ENCODE data around the gene CRLF2.
A peak's percentile ranks its signal among the peaks of the same experiment; 100 is the strongest.
"Not testable (repeated sequence)": the region's sequence is repeated elsewhere in the genome, so short reads cannot be mapped to it uniquely, and the experiment has no call there.

CRLF2 gene

GRCh38 chrX:1218286-1218685 is 5.8 kb upstream of the CRLF2 start:
- Histone ChIP-seq H3K9ac (no peak overlapping the region), H3K9me3 (peaks cover 10% of the 10 kb centered on the region), H3K27ac (no peak overlapping the region), H4K20me1 (no peaks in the 10 kb centered on the region), H3K4me2 (no peak overlapping the region), H3K27me3 (no peaks in the 10 kb centered on the region), H3K4me1 (peaks cover 36% of the 10 kb centered on the region), H3K4me3 (no peak overlapping the region), H3K36me3 (no peaks in the 10 kb centered on the region)
- no peak for TF ChIP-seq Cebpa-rat (IDR thresholded peaks at IDR 0.05)

DNA sequence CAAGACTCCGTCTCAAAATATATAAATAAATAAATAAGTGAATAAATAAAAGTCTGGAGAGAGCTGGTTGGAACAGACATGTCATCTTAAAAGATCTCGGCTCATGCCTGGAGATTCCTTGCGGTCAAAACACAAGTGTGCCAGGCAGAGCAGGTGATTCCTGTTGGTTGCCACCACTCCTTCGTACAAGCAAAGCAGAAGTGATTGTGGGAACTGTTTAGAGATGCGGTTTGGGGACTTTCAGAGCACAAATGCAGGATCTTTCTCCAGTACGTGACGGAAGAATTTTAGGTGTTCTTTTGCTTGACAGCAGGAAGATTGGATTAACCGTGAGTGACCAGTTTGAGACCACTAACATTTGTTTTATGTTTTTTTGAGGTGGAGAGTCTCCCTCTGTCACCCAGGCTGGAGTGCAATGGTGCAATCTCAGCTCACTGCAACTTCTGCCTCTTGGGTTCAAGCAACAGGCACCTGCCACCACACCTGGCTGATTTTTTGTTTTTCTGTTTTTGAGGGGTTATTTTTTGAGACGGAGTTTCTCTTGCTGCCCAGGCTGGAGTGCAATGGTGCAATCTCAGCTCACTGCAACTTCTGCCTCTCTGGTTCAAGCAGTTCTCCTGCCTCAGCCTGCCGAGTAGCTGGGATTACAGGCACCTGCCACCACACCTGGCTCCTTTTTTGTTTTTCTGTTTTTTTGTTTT is 2.8 kb upstream of the CRLF2 start:
- peak overlapping the region; percentile 86 for H3K4me2 ChIP-seq
- H3K27me3 ChIP-seq, result no peaks in the 10 kb centered on the region
- peak overlapping the region; percentile 45 for H3K4me3 ChIP-seq
- H3K36me3 ChIP-seq, result no peaks in the 10 kb centered on the region
- no peaks in the 10 kb centered on the region for H3K9me3 ChIP-seq
- no peaks in the 10 kb centered on the region for H4K20me1 ChIP-seq
- TF ChIP-seq Cebpa-rat (IDR thresholded peaks at IDR 0.05), result no peak
- H3K4me1 ChIP-seq, result peaks cover 52% of the 10 kb centered on the region
- peak overlapping the region; percentile 82 for H3K27ac ChIP-seq
- H3K9ac ChIP-seq, result peak overlapping the region; percentile 58; the same call in 1 of the 2 replicates

- no peak overlapping the region for H3K9ac ChIP-seq
- H3K4me1 ChIP-seq, result peaks cover 65% of the 10 kb centered on the region
- no peak for TF ChIP-seq Cebpa-rat (IDR thresholded peaks at IDR 0.05)
- no peaks in the 10 kb centered on the region for H4K20me1 ChIP-seq
- peak overlapping the region; percentile 86 for H3K4me2 ChIP-seq
- peak overlapping the region; percentile 82 for H3K27ac ChIP-seq
- no peaks in the 10 kb centered on the region for H3K36me3 ChIP-seq
- no peaks in the 10 kb centered on the region for H3K9me3 ChIP-seq
- no peaks in the 10 kb centered on the region for H3K27me3 ChIP-seq
- no peak overlapping the region for H3K4me3 ChIP-seq
These were observed 1.5 kb upstream of the CRLF2 start for GRCh38 chrX:1213971-1214370.

- H3K4me2 ChIP-seq, result peak overlapping the region; percentile 59
- H3K9me3 ChIP-seq, result no peaks in the 10 kb centered on the region
- no peaks in the 10 kb centered on the region for H3K36me3 ChIP-seq
- H3K4me3 ChIP-seq, result no peak overlapping the region
- no peak overlapping the region for H3K27ac ChIP-seq
- peaks cover 81% of the 10 kb centered on the region for H3K4me1 ChIP-seq
- no peak overlapping the region for H3K9ac ChIP-seq
- no peaks in the 10 kb centered on the region for H4K20me1 ChIP-seq
- no peaks in the 10 kb centered on the region for H3K27me3 ChIP-seq
- no peak for TF ChIP-seq Cebpa-rat (IDR thresholded peaks at IDR 0.05)
These were observed 1.6 kb downstream of the CRLF2 start for GRCh38 chrX:1210844-1211243.

GRCh38 chrX:1207496-1208025 is 4.9 kb downstream of the CRLF2 start:
- H3K9me3 ChIP-seq, result no peaks in the 10 kb centered on the region
- no peak overlapping the region for H3K4me3 ChIP-seq
- H3K9ac ChIP-seq, result no peak overlapping the region
- TF ChIP-seq Cebpa-rat (IDR thresholded peaks at IDR 0.05), result no peak
- H3K36me3 ChIP-seq, result no peaks in the 10 kb centered on the region
- 0 out of 2 replicates have a peak overlapping the region, but pooled peaks have one; percentile 12 for H3K27ac ChIP-seq
- H3K27me3 ChIP-seq, result no peaks in the 10 kb centered on the region
- H4K20me1 ChIP-seq, result no peaks in the 10 kb centered on the region
- peaks cover 67% of the 10 kb centered on the region for H3K4me1 ChIP-seq
- H3K4me2 ChIP-seq, result peak overlapping the region; percentile 79

DNA sequence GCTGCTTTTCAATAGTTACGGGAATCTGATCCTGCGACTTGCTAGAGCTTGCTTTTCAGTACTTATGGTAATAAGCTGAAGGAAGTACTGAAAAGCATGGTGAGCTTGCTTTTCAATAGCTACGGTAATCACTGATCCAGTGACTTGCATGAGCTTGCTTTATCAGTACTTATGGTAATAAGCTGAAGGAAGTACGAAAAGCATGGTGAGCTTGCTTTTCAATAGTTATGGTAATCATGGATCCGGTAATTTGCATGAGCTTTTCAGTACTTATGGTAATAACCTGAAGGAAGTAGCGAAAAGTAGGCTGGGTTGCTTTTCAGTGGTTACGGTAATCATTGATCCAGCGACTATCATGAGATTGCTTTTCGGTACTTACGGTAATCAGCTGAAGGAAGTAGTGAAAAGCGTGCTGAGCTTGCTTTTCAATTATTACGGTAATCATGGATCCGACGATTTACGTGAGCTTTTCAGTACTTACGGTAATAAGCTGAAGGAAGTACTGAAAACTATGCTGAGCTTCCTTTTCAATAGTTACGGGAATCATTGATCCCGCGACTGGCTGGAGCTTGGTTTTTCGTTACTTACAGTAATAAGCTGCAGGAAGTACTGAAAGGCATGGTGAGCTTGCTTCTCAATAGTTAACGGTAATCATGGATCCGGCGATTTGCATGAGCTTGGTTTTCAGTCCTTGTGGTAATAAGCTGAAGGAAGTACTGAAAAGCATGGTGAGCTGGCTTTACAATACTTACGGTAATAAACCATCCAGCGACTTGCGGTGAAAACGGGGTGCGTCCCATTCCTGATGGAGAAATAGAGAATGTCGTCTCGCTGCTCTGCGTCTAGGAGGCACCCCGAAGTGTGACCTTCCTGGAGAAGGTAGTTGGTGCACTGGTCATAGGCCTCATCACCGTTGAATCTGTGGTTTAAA is 6.5 kb downstream of the CRLF2 start:
- no peak overlapping the region for H3K27ac ChIP-seq
- peak overlapping the region; percentile 79 for H3K4me2 ChIP-seq
- peaks cover 59% of the 10 kb centered on the region for H3K4me1 ChIP-seq
- TF ChIP-seq Cebpa-rat (IDR thresholded peaks at IDR 0.05), result no peak
- H3K27me3 ChIP-seq, result no peaks in the 10 kb centered on the region
- H3K9ac ChIP-seq, result no peak overlapping the region
- H4K20me1 ChIP-seq, result no peaks in the 10 kb centered on the region
- H3K4me3 ChIP-seq, result peak overlapping the region; percentile 62
- H3K9me3 ChIP-seq, result no peaks in the 10 kb centered on the region
- no peaks in the 10 kb centered on the region; the same call in 1 of the 2 replicates for H3K36me3 ChIP-seq

- Histone ChIP-seq H3K4me3 (no peak overlapping the region), H3K4me1 (peaks cover 22% of the 10 kb centered on the region), H3K9me3 (no peaks in the 10 kb centered on the region), H4K20me1 (no peaks in the 10 kb centered on the region), H3K4me2 (no peak overlapping the region), H3K9ac (no peak overlapping the region), H3K27ac (no peak overlapping the region), H3K36me3 (no peaks in the 10 kb centered on the region; the same call in 1 of the 2 replicates), H3K27me3 (no peaks in the 10 kb centered on the region)
- no peak for TF ChIP-seq Cebpa-rat (IDR thresholded peaks at IDR 0.05)
These were observed 10.2 kb downstream of the CRLF2 start for GRCh38 chrX:1202251-1202650.

DNA sequence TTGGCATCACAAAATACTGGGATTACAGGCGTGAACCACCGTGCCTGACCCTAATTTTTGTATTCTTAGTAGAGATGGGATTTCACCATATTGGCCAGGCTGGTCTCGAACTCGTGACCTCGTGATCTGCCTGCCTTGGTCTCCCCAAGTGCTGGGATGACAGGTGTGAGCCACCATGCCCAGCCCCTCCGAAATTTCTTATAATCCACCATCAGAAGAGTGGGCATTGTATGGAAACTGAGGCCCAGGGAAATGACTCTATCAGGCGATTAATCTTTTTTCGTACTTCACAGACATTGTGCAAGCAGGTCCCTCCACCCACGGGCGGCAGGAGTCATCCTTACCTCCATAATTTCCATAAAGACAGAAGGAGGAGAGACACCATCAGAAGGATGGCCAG is 16.0 kb downstream of the CRLF2 start:
- H3K27me3 ChIP-seq, result no peaks in the 10 kb centered on the region
- no peak overlapping the region for H3K4me3 ChIP-seq
- no peak for TF ChIP-seq Cebpa-rat (IDR thresholded peaks at IDR 0.05)
- peaks cover 5% of the 10 kb centered on the region; the same call in 1 of the 2 replicates for H3K36me3 ChIP-seq
- no peak overlapping the region for H3K27ac ChIP-seq
- H3K9ac ChIP-seq, result no peak overlapping the region
- no peak overlapping the region for H3K4me2 ChIP-seq
- H3K9me3 ChIP-seq, result 0 out of 2 replicates have a peak, but pooled peaks cover 4% of the 10 kb centered on the region
- no peaks in the 10 kb centered on the region for H3K4me1 ChIP-seq
- no peaks in the 10 kb centered on the region for H4K20me1 ChIP-seq

DNA sequence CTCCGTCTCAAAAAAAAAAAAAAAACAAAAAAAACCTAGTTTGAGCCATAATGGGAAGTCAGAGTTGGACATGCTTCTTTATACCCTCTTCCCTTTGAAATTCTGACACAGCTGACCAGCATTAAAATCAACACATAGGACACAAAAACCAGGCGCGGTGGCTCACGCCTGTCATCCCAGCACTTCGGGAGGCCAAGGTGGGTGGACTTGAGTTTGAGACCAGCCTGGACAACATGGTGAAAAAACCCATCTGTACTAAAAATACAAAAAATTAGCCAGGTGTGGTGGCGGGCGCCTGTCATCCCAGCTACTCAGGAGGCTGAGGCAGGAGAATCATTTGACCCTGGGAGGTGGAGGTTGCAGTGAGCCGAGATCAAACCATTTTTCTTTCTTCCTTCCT is 20.3 kb downstream of the CRLF2 start:
- H3K27me3 ChIP-seq, H4K20me1 ChIP-seq, H3K9ac ChIP-seq, H3K27ac ChIP-seq, H3K4me3 ChIP-seq, H3K4me1 ChIP-seq, H3K4me2 ChIP-seq: not testable (repeated sequence)
- Histone ChIP-seq H3K36me3 (peaks cover 15% of the 10 kb centered on the region; the same call in 1 of the 2 replicates), H3K9me3 (peaks cover 12% of the 10 kb centered on the region)
